ENCODE measurements around the gene SEC23IP.

SEC23IP gene

GRCh38 chr10:119933179-119933578 lies 40.6 kb downstream of the SEC23IP start:
- DNase-seq (ENCODE audit: low read depth in 3 of 3, low spot score in 1 of 3), result no peak

- no peak for DNase-seq (ENCODE audit: low read depth in 3 of 3, low spot score in 1 of 3)
Observed at GRCh38 chr10:119940487-119940886, 48.0 kb downstream of the SEC23IP start.

DNA sequence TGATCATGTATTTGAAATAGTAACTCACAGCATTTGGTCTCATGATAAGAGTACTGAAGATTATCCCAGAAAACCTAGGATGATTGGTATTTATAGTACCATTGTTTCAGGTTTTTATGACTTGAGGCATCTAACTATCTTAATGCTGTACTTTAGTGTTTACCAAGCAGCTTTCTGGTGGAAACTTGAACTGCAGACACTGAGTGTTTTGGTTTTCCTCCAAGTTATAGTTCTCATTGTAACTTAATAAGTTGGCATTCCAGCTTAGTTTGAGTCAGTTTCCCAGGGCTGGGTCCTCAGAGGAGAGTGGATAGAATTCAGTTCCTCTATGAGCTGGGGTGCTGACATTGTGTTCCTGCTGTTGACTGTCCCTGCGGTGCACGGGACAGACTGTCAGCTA lies 50.4 kb downstream of the SEC23IP start:
- DNase-seq (ENCODE audit: low read depth in 3 of 3, low spot score in 1 of 3), result no peak

DNA sequence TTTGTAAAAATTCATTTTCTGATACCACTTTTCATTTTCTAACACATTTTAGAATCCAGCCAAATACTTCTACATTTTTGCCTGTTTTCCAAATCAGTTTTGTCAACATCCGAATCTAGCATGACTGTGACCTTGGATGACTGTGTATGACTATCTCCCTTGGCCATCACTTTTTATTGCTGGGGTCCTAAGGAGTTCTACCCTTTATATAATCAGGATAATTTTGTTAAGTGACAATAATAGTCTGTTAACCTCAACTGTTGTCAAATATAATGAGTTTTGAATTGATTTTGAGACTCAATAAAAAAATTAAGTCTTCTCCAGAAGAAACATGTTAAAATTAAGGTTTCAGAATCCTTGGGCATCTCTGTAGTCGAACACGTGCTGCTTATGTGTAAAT lies 53.3 kb downstream of the SEC23IP start:
- no peak for DNase-seq (ENCODE audit: low read depth in 3 of 3, low spot score in 1 of 3)

GRCh38 chr10:119947300-119947699 lies 54.8 kb downstream of the SEC23IP start:
- no peak for DNase-seq (ENCODE audit: low read depth in 3 of 3, low spot score in 1 of 3)

DNA sequence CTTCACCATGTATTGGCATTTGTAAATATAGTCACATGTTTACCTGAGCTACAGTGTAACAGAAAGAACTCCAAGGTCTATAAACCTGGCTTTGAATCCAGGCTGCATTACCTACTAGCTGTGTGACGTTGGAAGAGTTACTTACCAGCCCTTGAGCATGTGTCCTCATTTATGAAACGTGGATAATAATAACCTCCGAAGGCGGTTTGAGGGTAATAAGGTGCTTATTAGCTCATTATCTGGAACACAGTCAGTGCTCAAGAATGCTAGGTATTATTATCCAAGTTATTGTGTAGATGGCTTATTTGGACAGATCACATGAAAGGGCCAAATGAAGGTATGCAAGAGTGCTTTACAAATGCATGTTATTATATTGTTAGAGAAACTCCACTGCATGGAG lies 64.9 kb downstream of the SEC23IP start:
- DNase-seq (ENCODE audit: low read depth in 3 of 3, low spot score in 1 of 3), result no peak

GRCh38 chr10:119962837-119963236 lies 70.3 kb downstream of the SEC23IP start:
- no peak for DNase-seq (ENCODE audit: low read depth in 3 of 3, low spot score in 1 of 3)

DNA sequence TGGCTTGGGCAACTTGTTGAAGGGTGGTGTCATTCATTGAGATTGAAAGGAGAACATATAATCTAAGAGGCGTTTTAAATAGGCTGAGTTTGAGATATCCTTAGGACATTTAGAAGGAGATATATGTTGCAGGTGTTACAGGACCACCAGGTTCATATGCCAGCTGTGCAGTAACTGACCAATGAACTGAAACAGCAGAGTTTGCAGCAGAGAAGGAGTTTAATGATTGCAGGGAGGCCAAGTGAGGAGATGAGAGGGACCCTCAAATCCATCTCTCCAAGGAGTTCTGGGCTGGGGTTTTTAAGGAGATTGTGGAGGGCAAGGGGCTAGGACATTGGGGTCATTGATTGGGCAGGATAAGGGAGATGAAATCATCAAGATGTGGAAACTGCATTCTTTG lies 74.5 kb downstream of the SEC23IP start:
- no peak for DNase-seq (ENCODE audit: low read depth in 3 of 3, low spot score in 1 of 3)

- no peak for DNase-seq (ENCODE audit: low read depth in 3 of 3, low spot score in 1 of 3)
Observed at GRCh38 chr10:119969609-119970008, 77.1 kb downstream of the SEC23IP start.

DNA sequence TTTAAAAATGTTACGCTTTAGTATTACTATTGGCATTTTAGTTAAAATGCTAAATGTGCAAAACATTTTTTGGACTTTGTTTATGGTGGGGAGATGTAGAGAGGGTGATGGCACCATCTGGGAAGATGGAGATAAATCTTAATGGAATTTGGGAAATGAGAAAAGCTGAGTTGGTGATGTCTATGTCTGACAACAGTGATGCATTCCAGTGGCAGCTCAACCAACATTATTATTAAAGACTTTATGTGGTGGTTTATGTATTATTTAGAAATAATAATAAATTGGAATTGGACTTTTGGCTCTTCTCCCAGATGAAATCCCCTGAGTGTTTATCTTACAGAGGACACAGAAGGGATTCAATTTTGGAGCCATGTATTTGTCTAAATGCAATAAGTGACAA lies 77.6 kb downstream of the SEC23IP start:
- no peak for DNase-seq (ENCODE audit: low read depth in 3 of 3, low spot score in 1 of 3)

DNA sequence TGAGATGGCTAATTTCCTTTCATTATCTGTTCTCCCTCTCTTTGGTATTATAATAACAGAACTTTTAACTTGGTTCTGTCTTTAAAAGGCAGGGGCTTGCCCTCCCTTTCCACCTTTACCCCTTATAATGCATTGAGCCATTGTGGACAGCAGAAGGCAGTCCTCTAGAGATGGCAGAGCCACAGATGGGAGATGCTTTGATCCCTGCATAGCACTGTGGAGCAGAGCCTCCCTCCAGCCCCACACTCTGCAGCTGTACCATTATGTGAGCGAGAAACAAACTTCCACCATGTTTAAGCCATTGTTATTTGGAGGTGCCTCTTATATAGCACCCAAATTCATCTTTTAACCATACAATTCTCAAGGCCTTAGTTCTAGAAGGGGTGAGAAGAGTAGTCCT lies 78.4 kb downstream of the SEC23IP start:
- DNase-seq (ENCODE audit: low read depth in 3 of 3, low spot score in 1 of 3), result no peak

DNA sequence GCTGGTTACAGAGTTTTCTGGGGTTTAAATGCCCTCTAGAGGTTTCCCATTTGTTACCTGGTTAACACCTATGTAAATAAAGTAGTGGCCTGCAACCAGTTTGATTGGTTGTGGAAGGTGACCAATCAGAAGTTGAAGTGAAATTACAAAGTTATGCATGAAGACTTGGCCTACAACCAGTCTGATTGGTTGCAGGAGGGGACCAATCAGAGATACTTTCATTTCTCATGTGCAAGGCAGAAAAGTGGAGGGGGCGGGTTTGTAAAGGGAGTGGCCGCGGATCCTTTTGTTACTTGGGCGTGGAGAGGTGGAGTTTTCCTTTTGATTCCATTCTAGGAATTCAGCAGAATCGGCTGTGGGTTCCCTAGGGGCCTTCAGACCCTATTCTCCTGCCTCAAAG lies 80.8 kb downstream of the SEC23IP start:
- DNase-seq (ENCODE audit: low read depth in 3 of 3, low spot score in 1 of 3), result no peak

- DNase-seq (ENCODE audit: low read depth in 3 of 3, low spot score in 1 of 3), result no peak
Observed at GRCh38 chr10:119976421-119976820, 83.9 kb downstream of the SEC23IP start.

- no peak for DNase-seq (ENCODE audit: low read depth in 3 of 3, low spot score in 1 of 3)
Observed at GRCh38 chr10:119980956-119981750, 88.6 kb downstream of the SEC23IP start.

DNA sequence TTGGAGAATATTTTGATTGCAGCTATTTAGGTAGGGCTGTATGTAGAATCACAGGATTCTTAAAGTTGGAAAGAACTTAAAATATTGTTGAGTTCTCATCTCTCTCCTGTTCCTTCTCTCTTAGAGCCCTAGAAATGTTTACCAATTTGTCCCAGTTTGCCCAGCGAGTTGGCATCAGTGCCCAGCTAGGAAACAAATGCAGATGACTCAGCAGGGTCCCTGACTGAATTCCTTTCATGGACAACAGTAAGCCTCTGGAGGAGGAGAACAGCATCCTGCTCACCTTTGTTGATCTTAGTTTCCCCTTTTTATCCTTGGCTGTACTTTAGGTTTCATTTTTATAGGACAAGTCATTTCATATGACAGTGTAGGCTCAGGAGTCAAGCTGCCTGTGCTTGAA lies 89.3 kb downstream of the SEC23IP start:
- no peak for DNase-seq (ENCODE audit: low read depth in 3 of 3, low spot score in 1 of 3)

- no peak for DNase-seq (ENCODE audit: low read depth in 3 of 3, low spot score in 1 of 3)
Observed at GRCh38 chr10:119988333-119988732, 95.8 kb downstream of the SEC23IP start.

DNA sequence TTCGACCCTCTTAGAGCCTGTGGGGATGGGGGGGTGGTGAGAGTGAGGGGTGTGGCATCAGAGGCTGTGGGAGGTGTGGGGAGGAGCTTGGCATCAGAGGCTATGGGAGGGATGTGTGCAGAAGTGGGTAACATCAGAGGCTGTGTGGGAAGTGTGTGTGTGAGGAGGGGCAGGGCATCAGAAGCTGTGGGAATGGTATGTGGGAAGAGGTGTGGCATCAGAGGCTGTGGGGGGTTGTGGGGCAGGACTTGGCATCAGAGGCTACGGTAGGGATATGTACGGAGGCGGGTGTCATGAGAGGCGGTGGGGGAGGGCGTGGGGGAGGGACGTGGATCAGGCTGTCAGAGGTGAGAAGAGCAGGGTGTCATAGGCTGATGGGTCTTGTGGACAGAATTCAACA lies 97.4 kb downstream of the SEC23IP start:
- DNase-seq (ENCODE audit: low read depth in 3 of 3, low spot score in 1 of 3), result no peak

- no peak for DNase-seq (ENCODE audit: low read depth in 3 of 3, low spot score in 1 of 3)
Observed at GRCh38 chr10:119991066-119991465, 98.5 kb downstream of the SEC23IP start.

GRCh38 chr10:119991816-119992215 lies 99.3 kb downstream of the SEC23IP start:
- no peak for DNase-seq (ENCODE audit: low read depth in 3 of 3, low spot score in 1 of 3)

Measured in stimulated activated CD4-positive, alpha-beta T cell treated with anti-CD3 and anti-CD28 coated beads, TNF-alpha, amount 100 ng/mL, for 1 hour (primary cell).